NOMO-1 treated with DMSO at 0.1 percent for 48 hours (cell line): ENCODE data around the gene KRT33A.
"Not testable (repeated sequence)": the region's sequence is repeated elsewhere in the genome, so short reads cannot be mapped to it uniquely, and the experiment has no call there.

Experiments used
- DNase-seq: peaks from one replicate; lab custom pipeline; 2025; ENCODE audit not compliant: unreplicated experiment; lab: John Stamatoyannopoulos, UW

The KRT33A gene

DNA sequence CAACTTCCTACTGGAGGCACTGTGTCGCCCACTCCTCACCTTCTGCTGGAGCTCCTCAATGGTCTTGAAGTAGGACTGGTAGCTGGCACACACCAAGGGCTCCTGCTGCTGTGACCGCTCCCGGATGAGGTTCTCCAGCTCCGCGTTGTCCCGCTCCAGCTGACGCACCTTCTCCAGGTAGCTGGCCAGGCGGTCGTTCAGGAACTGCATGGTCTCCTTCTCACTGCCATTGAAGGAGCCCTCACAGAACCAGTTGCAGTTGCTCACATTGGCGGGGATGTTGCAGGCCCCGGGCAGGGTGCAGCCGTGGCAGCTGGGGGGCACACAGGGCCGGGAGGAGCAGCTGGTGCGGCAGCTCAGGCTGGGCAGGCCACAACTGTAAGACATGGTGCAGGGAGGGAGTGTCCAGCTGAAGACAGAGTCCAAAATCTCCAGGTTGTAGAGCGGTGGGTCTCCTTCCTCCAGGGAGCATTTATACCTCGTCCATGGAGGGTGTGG is at the start of gene KRT33A:
Gene KRT33A (minus strand): TSS at position 448 of the 498 bp plus-strand sequence. CDS start 61 bp downstream, at position 387.
- not testable (repeated sequence) for DNase-seq

- DNase-seq: peak; percentile 78
These were observed 46.5 kb upstream of the KRT33A start, which contains the start of gene KRT31 for GRCh38 chr17:41396996-41397660. Gene KRT31, minus strand, starts transcription at chr17:41397608. Its CDS starts 69 bp downstream, at chr17:41397539.

DNA sequence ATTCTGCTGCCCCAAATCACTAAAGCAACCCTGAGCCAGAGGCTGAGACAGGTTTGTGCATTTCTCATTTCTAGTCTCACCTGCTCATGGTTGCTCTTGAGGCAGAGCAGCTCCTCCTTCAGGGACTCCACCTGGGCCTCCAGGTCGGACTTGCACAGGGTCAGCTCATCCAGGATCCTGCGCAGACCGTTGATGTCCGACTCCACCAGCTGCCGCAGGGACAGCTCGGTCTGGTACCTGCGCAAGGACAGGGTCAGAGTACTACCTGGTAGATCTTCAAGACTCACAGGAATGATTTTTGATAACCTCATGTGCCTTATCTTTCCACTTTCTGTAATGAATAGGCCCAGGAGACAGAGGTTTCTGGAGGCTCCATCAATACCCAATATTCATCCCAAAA is 45.7 kb upstream of the KRT33A start:
- DNase-seq: no peak

- no peak for DNase-seq
These were observed 45.0 kb upstream of the KRT33A start for GRCh38 chr17:41395611-41396010.

- DNase-seq: not testable (repeated sequence)
These were observed 44.4 kb upstream of the KRT33A start for GRCh38 chr17:41395044-41395443.

DNA sequence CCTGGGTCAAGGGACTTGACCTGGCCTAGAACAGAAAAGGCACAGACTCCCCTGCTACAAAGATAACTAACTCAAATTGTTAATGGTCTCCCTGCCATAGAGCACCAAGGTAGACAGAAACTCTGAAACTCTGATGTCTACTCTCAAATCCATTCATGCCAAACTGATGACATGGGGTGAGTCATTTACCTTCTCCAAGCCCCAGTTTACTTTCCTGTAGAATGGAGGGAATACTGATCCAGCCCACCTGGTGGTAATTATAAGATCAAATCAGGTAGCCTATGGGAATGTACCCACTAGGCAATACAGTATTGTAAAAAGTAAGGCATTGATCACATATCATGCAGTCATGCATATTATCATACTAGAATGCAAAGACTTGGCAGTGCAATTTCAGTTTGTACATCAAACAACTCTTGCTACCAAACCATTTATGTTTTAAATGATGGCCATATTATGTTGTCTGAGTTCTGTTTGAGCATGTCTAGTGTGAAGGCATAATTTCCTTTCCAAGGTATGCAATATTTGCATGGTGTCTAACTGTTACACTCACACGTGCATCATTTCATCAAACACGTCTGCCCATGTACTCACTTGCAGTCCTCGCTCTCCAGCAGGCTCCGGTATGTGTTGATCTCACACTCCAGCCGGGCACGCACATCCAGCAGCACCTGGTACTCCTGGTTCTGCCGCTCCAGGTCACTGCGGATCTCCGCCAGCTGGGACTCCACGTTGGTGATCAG is 43.8 kb upstream of the KRT33A start:
- no peak for DNase-seq

DNA sequence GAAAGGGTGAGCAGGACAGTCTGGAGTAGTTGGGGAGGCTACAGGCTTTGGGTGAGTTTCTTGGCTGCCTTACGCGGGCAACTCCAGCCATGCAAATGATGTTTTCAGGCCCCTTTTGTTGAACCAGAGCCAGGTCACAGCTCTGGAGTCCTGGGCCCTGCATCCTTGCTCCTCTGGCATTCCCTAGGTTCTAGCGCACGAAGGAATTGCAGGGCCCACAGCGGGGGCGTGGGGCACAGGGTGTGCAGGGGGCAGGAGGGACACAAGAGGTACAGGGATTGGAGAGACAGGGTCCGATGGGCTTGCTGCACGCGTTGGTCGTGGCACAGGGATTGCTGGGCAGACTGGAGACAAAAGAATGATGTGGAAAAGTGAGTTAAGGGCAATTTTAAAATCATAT is 43.2 kb upstream of the KRT33A start:
- DNase-seq: no peak

DNA sequence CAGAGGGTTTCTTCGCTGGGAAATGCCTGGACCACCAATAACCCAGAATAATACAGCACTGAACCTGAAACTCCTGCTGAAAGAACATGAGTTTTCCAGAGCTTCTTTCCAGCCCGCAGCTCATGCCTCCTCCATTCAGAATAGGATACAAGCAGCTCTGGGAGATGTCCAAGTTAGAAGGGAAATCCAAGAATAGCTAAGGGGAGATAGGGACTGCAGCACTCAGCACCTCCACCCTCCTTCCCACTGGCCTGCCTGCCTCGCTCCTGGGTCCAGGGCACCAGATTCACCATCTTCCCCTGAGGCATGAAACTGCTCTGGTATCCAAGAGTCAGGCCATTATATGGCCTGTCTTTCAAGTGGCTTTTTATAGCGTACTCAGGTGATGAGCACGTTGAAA is 42.7 kb upstream of the KRT33A start:
- no peak for DNase-seq

DNA sequence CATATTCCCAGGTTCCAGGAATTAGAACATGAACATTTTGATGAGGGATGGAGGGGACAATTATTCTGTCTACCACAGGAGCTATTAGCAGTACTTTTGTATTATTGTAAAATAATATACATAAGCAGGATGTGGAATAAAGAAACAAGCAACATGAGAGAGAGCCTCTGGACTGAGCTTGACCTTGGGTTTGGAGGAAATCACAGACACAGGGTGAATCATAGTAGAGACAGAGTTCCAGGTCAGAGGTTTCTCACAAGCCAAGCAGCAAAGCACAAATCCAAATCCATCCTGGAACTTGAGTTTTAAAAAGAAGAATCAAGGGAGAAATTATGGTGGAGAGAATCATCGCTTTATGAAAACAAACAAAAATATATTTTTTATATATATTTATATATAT is 41.6 kb upstream of the KRT33A start:
- DNase-seq: no peak

DNA sequence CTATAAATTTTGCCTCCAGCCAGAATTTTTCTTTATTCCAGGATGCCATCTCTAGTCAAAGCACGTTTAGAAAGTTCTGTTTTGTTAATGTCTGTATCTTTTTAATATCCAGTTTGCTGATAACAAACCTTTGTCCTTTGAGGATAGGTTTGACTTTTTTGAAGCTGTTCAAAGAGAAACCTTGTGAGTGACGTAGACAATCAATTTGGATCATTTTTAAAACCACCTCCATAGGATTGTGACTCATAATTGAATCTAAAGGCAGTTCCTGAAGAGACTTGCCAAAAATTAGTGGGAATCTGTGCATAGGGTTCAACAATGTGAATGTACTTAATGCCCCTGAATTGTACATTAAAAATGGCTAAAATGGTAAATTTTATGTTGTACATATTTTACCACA is 40.9 kb upstream of the KRT33A start:
- DNase-seq: no peak

GRCh38 chr17:41390411-41390938 is 39.8 kb upstream of the KRT33A start:
- no peak for DNase-seq

DNA sequence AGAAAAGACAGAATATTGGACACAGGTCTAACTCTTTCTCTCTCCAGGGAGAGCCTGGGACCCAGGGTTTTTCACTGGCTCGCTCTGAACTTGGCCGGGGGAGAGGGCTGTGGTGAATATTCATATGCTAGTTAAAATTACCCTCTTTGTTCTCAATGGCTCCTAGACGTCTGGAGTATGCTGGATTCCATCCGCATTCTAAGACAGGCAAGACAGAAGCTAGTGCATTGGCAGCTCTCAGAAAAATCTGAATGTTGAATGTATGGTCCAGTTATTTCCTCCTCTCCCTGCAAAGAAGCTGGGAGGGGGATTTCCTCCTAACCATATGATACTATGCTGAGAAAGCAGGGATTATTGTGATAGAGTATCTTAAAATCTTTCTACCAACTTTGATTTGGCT is 37.0 kb upstream of the KRT33A start:
- no peak for DNase-seq

DNA sequence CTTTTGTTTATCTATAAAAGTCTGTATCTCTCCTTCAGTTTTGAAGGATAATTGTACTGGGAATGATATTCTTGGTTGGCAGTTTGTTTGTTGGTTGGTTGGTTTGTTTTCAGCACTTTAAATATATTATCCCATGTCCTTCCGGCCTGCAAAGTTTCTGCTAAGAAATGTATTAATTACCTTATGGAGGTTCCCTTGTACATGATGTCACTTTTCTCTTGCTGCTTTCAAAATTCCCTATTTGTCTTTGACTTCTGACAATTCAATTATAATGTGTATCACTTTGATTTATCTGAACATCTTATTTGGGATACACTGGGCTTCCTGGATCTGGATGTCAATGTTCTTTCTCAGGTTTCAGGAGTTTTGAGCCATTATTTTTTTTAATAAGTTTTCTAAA is 35.6 kb upstream of the KRT33A start:
- no peak for DNase-seq

GRCh38 chr17:41383690-41384089 is 33.1 kb upstream of the KRT33A start:
- peak; percentile 49 for DNase-seq

- no peak for DNase-seq
These were observed 31.8 kb upstream of the KRT33A start for GRCh38 chr17:41382394-41382793.

GRCh38 chr17:41381943-41382342 is 31.3 kb upstream of the KRT33A start, which contains the start of gene KRT34:
Gene KRT34, minus strand, starts transcription at chr17:41382306. Its CDS starts 60 bp downstream, at chr17:41382246.
- DNase-seq: not testable (repeated sequence)

DNA sequence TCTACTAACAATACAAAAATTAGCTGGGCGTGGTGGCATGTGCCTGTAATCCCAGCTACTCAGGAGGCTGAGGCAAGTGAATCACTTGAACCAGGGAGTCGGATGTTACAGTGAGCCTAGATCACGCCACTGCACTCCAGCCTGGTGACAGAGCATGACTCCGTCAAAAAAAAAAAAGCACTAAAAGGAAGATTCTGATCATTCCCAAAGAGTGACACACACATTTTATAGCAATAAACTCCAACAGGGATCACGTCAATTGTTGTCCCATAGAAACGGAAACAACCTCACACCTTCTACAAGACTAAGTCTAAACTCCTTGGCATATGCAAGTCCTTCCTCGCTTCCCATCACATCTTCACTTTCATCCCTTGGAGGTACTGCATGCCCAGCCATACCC is 29.5 kb upstream of the KRT33A start:
- not testable (repeated sequence) for DNase-seq

DNA sequence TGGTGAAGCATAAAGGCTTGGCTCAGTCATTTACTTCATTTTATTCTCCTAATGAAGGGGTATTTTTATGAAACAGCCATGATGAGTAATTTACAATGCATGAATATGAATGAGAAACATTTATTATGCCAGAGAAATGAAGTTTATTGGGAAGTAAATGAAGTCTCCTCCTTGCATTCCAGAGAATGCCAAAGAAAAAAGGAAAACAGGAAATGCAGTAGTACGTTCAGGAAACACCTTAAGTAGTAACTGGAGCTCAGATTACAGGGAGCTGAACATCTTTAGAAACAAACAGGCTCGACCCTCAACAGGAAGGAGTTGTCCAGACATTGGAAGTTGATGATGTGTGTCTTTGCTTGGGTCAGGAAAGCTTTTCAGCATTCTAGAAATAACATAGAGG is 26.9 kb upstream of the KRT33A start:
- no peak for DNase-seq

DNA sequence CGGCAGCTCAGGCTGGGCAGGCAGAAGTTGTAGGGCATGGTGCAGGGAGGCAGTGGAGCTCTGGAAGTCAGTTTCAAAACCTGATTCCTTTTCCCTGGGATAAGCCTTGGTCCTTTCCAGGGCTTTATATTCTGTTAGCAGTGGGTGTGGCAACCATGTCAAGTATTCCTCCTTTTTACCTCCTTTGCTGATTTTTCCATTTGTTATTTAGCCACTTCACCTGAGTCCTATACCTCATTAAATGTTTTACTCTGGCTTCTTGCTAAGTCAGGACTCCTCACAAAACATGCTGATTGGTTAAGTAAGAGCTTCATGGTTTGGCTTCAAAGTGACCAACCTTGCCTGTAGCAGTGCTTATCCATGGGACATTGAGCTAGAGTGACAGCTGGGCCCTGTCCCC is 19.1 kb upstream of the KRT33A start, which contains the start of gene KRT33B:
Gene KRT33B (minus strand): TSS at position 101 of the 400 bp plus-strand sequence. CDS start 63 bp downstream, at position 38.
- DNase-seq: no peak

DNA sequence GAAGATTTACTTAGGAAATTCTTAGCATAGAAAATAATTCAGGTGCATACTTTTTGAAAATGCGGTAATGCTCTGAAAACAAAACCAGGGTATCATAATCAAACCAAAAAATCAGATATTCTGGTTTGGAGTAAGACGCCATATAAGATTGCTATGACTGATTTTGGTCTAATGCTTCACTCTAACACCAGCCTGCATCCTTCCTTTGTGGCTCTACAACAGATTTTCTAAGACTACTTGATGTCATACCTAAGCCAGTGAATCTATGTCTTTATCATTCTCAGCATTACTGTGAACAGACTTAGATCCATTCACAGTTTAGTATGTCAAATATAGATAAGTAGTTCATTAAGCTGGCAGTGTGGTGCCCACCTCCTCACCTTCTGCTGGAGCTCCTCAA is 18.4 kb upstream of the KRT33A start:
- DNase-seq: no peak

DNA sequence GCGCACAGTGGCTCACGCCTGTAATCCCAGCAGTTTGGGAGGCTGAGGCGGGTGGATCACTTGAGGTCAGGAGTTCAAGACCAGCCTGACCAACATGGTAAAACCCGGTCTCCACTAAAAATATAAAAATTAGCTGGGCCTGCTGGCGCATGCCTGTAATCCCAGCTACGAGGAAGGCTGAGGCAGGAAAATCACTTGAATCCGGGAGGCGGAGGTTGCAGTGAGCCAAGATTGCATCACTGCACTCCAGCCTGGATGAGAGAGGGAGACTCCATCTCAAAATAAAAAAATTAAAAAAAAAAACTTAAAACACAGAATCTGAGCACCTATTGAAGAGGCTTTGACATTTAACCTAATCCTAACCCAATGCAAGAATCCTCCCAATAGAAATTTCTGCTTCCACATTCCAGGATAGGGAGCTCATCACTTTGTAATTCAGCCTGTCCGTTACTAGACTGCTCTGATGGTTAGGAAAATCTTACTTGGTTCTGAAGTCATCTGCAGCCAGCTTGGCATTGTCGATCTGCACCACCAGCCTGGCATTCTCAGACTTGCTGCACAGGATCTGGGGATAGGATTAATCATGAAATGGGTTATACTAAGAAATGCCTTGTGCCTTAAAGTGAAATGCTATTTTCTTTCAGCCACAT is 16.9 kb upstream of the KRT33A start:
- DNase-seq: no peak
